Astrocyte of the spinal cord (primary cell): ENCODE results near the gene EEA1.

Experiments
- DNase-seq: peaks from one replicate; pipeline ENCODE4 v3.0.0; 2011; ENCODE audit warnings: low read depth, low spot score
- H3K4me3 ChIP-seq: 2 replicates; pipeline ENCODE4 v1.5.1; 2011; ENCODE audit warnings: low read depth, mild to moderate bottlenecking, low read length, moderate library complexity
- in situ Hi-C: cut with HindIII; loops from 2 replicates; pipeline ENCODE4 v1.10.0; 2017; ENCODE audit warnings: low sequenced_read_pairs
- TF ChIP-seq, protein P1 (sequence below): IDR thresholded peaks from 2 replicates; pipeline ENCODE4 v1.5.1; 2012; ENCODE audit warnings: low read depth, mild to moderate bottlenecking, low read length, inconsistent platforms

EEA1 gene

DNA sequence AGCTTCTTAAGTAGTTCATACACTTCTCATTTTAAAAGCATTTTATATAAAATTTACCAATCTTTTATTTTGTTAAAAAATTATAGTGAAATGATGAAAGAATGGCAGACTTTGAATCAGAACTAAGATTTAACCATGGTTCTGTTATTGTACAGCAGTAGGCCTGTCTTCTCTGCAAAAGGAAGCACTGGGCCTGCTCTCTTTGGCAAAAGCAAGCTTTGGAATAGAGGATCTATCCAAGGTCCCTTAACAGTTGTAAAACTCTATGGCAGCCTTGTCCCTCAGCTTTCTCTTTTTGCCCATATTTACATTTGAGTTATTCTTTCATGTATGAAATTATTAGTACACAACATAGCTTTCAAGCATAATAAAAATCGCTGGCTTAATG is 143.5 kb downstream of the EEA1 start:
- no peak for DNase-seq
- TF ChIP-seq, protein P1, sequence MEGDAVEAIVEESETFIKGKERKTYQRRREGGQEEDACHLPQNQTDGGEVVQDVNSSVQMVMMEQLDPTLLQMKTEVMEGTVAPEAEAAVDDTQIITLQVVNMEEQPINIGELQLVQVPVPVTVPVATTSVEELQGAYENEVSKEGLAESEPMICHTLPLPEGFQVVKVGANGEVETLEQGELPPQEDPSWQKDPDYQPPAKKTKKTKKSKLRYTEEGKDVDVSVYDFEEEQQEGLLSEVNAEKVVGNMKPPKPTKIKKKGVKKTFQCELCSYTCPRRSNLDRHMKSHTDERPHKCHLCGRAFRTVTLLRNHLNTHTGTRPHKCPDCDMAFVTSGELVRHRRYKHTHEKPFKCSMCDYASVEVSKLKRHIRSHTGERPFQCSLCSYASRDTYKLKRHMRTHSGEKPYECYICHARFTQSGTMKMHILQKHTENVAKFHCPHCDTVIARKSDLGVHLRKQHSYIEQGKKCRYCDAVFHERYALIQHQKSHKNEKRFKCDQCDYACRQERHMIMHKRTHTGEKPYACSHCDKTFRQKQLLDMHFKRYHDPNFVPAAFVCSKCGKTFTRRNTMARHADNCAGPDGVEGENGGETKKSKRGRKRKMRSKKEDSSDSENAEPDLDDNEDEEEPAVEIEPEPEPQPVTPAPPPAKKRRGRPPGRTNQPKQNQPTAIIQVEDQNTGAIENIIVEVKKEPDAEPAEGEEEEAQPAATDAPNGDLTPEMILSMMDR, result no peak
- in situ Hi-C loops, result no loop called here

DNA sequence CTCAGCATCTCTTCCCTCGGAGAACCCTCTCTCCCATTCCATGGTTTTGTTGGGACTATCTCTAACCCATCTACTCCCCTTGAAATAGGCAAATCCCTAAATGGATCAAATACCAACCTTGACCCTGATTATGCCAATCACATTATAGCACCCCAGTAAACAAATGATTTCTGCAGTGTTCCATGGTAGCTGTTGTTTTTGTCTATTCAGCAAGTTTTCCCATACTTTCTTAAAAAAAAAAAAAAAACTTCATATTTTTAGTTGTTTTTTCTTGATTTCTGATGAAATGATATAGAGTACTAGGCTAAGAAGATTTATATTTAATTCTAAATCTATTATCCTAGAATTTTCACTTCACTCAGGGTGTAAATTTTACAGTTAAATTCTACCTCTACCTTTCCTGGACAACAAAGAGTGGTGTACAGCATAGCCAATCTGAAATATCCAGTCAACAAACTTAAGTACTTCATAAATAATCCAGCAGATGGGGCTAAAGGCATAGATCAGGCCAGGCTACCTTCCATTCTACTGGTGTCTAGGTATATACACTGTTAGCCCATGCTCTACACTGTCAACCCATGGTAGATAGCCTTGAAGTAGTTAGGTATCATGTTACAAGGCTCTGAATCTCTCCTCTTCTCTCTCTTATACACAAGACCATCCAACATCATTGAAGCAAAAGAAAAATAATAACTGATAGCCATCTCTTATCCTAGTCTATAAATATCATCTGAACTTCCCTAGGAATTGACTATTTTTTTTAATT is 144.1 kb downstream of the EEA1 start:
- TF ChIP-seq, protein P1, result peak; percentile 46
- in situ Hi-C loops, result no loop called here
- H3K4me3 ChIP-seq, result no peak overlapping the region
- peak; percentile 87 for DNase-seq

More for the DNA sequence above, 143.5 kb downstream of the EEA1 start:
- H3K4me3 ChIP-seq, result no peak overlapping the region

DNA sequence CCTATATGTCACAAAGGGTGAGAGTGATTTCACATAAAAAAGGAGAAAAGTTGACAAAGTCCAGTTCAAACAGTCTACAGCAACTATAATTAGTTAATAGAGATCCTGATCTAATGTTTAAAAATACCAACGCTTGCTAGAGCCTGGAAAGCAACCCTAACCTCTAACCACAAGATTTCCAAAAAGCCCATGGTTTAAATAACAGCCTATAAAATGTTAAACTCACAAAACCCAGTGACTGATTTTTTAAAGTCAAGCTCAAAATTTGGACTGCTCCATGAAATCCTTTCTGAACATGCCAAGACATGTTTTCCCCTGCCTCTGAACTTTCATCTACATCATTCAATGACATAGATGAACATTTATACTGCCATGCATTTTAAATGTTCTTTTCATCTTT is 144.7 kb downstream of the EEA1 start:
- DNase-seq, result peak; percentile 35
- no peak overlapping the region for H3K4me3 ChIP-seq
- TF ChIP-seq, protein P1, result no peak
- in situ Hi-C loops, result no loop called here

DNA sequence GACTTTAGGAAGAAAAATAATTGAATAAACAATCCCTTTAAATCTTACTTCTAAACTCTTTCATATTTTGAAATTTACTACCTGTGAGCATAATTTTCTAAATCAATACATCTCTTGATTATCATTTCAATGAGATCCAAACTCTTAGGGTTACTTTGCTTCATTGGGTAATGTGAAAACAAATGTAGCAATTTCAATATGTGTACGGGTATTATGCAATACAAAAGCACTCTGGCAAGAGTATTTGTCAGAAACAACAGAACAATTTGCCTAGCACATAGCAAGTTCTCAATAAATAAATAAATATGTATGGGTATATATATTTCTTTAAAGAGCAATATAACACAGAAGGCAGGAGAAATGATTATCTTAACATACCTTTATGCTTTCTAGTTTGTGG is 149.2 kb downstream of the EEA1 start:
- DNase-seq, result no peak
- H3K4me3 ChIP-seq, result no peak overlapping the region
- in situ Hi-C loops, result no loop called here
- TF ChIP-seq, protein P1, result no peak

DNA sequence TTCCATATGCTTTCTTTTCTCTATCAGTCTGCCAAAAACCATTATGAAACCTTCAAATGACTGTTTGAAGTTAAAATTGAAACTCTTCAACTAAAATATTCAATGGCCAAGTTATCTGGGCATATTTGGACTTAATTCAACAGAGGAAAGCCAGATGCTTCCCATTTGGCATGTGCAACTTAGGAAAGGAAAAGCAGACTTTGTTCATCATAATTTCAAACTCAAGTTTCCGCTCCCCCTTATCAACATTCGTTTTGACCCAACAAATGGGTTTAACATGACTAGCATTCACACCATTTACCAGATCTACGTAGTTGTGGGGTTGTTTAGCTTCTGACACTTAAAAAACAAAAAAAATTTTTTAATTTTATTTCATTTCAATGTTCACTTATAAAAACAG is 150.6 kb downstream of the EEA1 start:
- no peak overlapping the region for H3K4me3 ChIP-seq
- no peak for DNase-seq
- TF ChIP-seq, protein P1, result no peak
- in situ Hi-C loops, result no loop called here

DNA sequence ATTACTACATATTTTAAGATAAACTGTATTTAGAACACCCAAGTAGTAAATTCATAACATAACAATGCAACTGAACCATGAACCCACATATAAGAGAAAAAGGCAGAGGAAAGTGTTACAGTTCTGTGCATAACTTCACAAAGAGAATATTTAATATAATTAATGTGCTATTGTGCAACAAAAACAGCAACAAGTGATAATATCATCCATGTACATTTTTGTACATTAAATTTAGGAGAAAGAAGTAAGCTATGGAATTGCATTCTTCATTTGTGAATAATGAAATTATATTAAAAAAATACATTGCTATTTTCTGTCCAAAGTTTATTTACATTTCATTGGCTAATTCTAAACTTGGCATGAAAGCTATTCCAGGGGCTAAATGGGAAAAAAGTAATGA is 153.7 kb downstream of the EEA1 start:
- TF ChIP-seq, protein P1, result no peak
- H3K4me3 ChIP-seq, result no peak overlapping the region
- no peak for DNase-seq
- in situ Hi-C loops, result no loop called here
